DOHH2 (cell line): ENCODE data around the gene TMEM82.

Experiments used
- CTCF ChIP-seq: fragments of 200-600 bp; sonication (generic); IDR thresholded peaks from one replicate; pipeline ENCODE4 v1.5.1; 2014; ENCODE audit warnings: antibody characterized with exemption, mild to moderate bottlenecking, low read depth, low read length; ENCODE audit not compliant: poor library complexity, severe bottlenecking
- EZH2phosphoT487 ChIP-seq: fragments of 200-600 bp; sonication (generic); IDR thresholded peaks from 2 replicates; pipeline ENCODE4 v1.6.1; 2017; ENCODE audit warnings: borderline replicate concordance, mild to moderate bottlenecking, antibody characterized with exemption, low read length, moderate library complexity, mixed read lengths

- TF ChIP-seq CTCF (no peak), EZH2phosphoT487 (no peak)
Observed at GRCh38 chr1:15777909-15778707, 35.8 kb downstream of the TMEM82 start.
